Uterus (tissue), 4 donors: ENCODE data around the gene RAB11A. TPM values are rescaled to one million over a fixed set of nuclear protein-coding genes. Genes with fewer than 3 reads are reported as not detected.
A peak's percentile ranks its signal among the peaks of the same experiment; 100 is the strongest.

ENCODE experiments used
- DNase-seq, 2 donors: peaks; one replicate each; pipeline ENCODE4 v3.0.0-alpha.2; 2019 to 2020
- H3K27ac ChIP-seq, 2 donors: fragments of 200-600 bp; sonication (generic); 1 replicate in 1 of 2; 2 replicates in 1 of 2; pipeline ENCODE4 v1.5.1; 2016 to 2018
- H3K27me3 ChIP-seq, 2 donors: fragments of 200-600 bp; sonication (generic); one replicate each; pipeline ENCODE4 v1.5.1; 2018 to 2019; ENCODE audit warnings: control low read depth in 1 of 2
- H3K36me3 ChIP-seq, 2 donors: fragments of 200-600 bp; sonication (generic); one replicate each; pipeline ENCODE4 v1.5.1; 2019; ENCODE audit warnings: control low read depth in 1 of 2
- H3K4me1 ChIP-seq, 2 donors: fragments of 200-600 bp; sonication (generic); one replicate each; pipeline ENCODE4 v1.5.1; 2018 to 2019; ENCODE audit warnings: control low read depth in 1 of 2
- H3K4me3 ChIP-seq, 2 donors: fragments of 200-600 bp; sonication (generic); 1 replicate in 1 of 2; 2 replicates in 1 of 2; pipeline ENCODE4 v1.5.1; 2018 to 2019; ENCODE audit warnings: mild to moderate bottlenecking in 1 of 2
- H3K9me3 ChIP-seq, 2 donors: fragments of 200-600 bp; sonication (generic); one replicate each; pipeline ENCODE4 v1.5.1; 2019; ENCODE audit warnings: control low read depth in 1 of 2
- POLR2A ChIP-seq, 2 donors: fragments of 450-650 bp; IDR thresholded peaks; one replicate each; pipeline ENCODE4 v1.6.1; 2016; ENCODE audit warnings: antibody characterized with exemption in 2 of 2, mild to moderate bottlenecking in 1 of 2, moderate library complexity in 1 of 2
- intact Hi-C: fragments of 100-400 bp; cut with DNase I; formaldehyde crosslinking; loops from one replicate; pipeline ENCODE4 v1.15.1; 2023; ENCODE audit warnings: low total_unique reads
- total RNA-seq, 4 donors: library from RNA; depleted of rRNA in 3 of 4; stranded (reverse); fragments of >200 nt in 3 of 4; gene quantifications; one replicate each; pipeline versions ENCODE4 v1.1.0 to v1.2.4, GENCODE V29; 2014 to 2023
- TF ChIP-seq, protein P1 (sequence below), 4 experiments: fragments of 200-600 bp in 2 of 4; fragments of 450-650 bp in 2 of 4; sonication (generic) in 2 of 4; IDR thresholded peaks; one replicate each; pipeline ENCODE4 v1.5.1; 2016 to 2019; ENCODE audit warnings: antibody characterized with exemption in 4 of 4, mild to moderate bottlenecking in 2 of 4, moderate library complexity in 1 of 4
- donor health status: DM: yes; HTN: yes; CAD: no.

The RAB11A gene
- total RNA-seq, 4 donors from 2014 or later = 62.0 to 213 (median 151) TPM

- Histone ChIP-seq H3K27me3 (no peaks in the 10 kb centered on the region), H3K27ac (no peak overlapping the region), H3K4me3 (no peak overlapping the region), H3K4me1 (no peaks in the 10 kb centered on the region), H3K36me3 (no peaks in the 10 kb centered on the region), H3K9me3 (no peaks in the 10 kb centered on the region)
- DNase-seq = no peak
- intact Hi-C loops = no loop called here
- no peak for TF ChIP-seq POLR2A (IDR thresholded peaks at IDR 0.05)
- TF ChIP-seq, protein P1, sequence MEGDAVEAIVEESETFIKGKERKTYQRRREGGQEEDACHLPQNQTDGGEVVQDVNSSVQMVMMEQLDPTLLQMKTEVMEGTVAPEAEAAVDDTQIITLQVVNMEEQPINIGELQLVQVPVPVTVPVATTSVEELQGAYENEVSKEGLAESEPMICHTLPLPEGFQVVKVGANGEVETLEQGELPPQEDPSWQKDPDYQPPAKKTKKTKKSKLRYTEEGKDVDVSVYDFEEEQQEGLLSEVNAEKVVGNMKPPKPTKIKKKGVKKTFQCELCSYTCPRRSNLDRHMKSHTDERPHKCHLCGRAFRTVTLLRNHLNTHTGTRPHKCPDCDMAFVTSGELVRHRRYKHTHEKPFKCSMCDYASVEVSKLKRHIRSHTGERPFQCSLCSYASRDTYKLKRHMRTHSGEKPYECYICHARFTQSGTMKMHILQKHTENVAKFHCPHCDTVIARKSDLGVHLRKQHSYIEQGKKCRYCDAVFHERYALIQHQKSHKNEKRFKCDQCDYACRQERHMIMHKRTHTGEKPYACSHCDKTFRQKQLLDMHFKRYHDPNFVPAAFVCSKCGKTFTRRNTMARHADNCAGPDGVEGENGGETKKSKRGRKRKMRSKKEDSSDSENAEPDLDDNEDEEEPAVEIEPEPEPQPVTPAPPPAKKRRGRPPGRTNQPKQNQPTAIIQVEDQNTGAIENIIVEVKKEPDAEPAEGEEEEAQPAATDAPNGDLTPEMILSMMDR (IDR thresholded peaks at IDR 0.05) = no peak
Measured at GRCh38 chr15:65851981-65852380, 17.3 kb upstream of the RAB11A start.

GRCh38 chr15:65856821-65857455, 12.4 kb upstream of the RAB11A start:
- H3K27me3 ChIP-seq = no peaks in the 10 kb centered on the region
- no peaks in the 10 kb centered on the region for H3K36me3 ChIP-seq
- DNase-seq = peak; percentile 26 to 57
- intact Hi-C loops = no loop called here
- no peak overlapping the region for H3K4me3 ChIP-seq
- no peak overlapping the region for H3K27ac ChIP-seq
- no peaks in the 10 kb centered on the region for H3K4me1 ChIP-seq
- TF ChIP-seq, protein P1 (IDR thresholded peaks at IDR 0.05) = peak; percentile 57 to 70 (median 62)
- TF ChIP-seq POLR2A (IDR thresholded peaks at IDR 0.05) = no peak
- H3K9me3 ChIP-seq = no peaks in the 10 kb centered on the region

- TF ChIP-seq, protein P1 (IDR thresholded peaks at IDR 0.05) = no peak
- TF ChIP-seq POLR2A (IDR thresholded peaks at IDR 0.05) = no peak
- H3K27me3 ChIP-seq = no peaks in the 10 kb centered on the region
- H3K4me3 ChIP-seq = no peak overlapping the region
- H3K36me3 ChIP-seq = no peaks in the 10 kb centered on the region
- H3K9me3 ChIP-seq = no peaks in the 10 kb centered on the region
- H3K4me1 ChIP-seq = no peaks in the 10 kb centered on the region
- intact Hi-C loops = no loop called here
- DNase-seq = no peak
- no peak overlapping the region for H3K27ac ChIP-seq
Measured at GRCh38 chr15:65857718-65858402, 11.4 kb upstream of the RAB11A start.

DNA sequence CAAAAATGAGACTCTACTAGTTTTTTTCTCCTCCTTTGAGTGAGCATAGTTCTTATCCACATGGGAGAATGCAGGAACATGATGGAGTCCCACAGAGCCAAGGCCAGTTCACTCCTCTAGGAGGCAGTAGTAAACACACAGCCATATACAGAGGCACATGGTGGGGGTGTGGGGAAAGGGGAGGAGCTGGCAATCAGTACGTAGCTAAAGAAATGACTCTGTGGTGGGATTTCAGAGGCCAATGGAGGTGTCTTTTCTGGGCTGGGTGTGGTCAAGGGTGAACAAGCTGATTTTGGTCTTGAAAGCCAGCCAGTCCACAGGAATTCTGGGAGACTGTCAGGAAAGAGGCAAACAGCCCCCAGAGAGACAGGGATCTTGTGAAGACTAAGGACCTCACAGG, 6.6 kb upstream of the RAB11A start:
- H3K36me3 ChIP-seq = no peaks in the 10 kb centered on the region
- intact Hi-C loops = no loop called here
- no peaks in the 10 kb centered on the region for H3K9me3 ChIP-seq
- no peak overlapping the region for H3K27ac ChIP-seq
- no peak for DNase-seq
- H3K4me1 ChIP-seq = no peaks in the 10 kb centered on the region
- H3K4me3 ChIP-seq = no peak overlapping the region
- no peaks in the 10 kb centered on the region for H3K27me3 ChIP-seq
- TF ChIP-seq, protein P1 (IDR thresholded peaks at IDR 0.05) = no peak
- TF ChIP-seq POLR2A (IDR thresholded peaks at IDR 0.05) = no peak

- Histone ChIP-seq H3K36me3 (no peaks in the 10 kb centered on the region), H3K27ac (no peak overlapping the region), H3K9me3 (no peaks in the 10 kb centered on the region), H3K27me3 (no peaks in the 10 kb centered on the region), H3K4me3 (no peak overlapping the region), H3K4me1 (no peaks in the 10 kb centered on the region)
- intact Hi-C loops = no loop called here
- TF ChIP-seq POLR2A (IDR thresholded peaks at IDR 0.05) = no peak
- TF ChIP-seq, protein P1 (IDR thresholded peaks at IDR 0.05) = no peak
- DNase-seq = no peak
Measured at GRCh38 chr15:65863106-65863505, 6.2 kb upstream of the RAB11A start.
